Endothelial cell of umbilical vein (primary cell): ENCODE data around the gene TMCC3. TPM values are rescaled to one million over a fixed set of nuclear protein-coding genes. Genes with fewer than 3 reads are reported as not detected.

Source experiments
- BruUV-seq: library from RNA; stranded (reverse); fragments of 400-500 nt; replicated peaks from 2 replicates; lab custom pipeline; 2021; lab: Mats Ljungman, UMichigan
- CTCF ChIA-PET: fragments of 300-600, 350-600 bp; sonication (Branson Sonifier 250); formaldehyde crosslinking; loops from one replicate; lab custom pipeline; 2021; ENCODE audit warnings: antibody characterized with exemption, inconsistent platforms; lab: Charles Lee
- POLR2A ChIA-PET: fragments of 300-600, 350-600 bp; sonication (Branson Sonifier 250); formaldehyde crosslinking; loops from one replicate; lab custom pipeline; 2021; ENCODE audit warnings: antibody characterized with exemption, inconsistent platforms; lab: Charles Lee
- DNase-seq: peaks from one replicate; pipeline ENCODE4 v3.0.0-alpha.2; 2011; ENCODE audit warnings: low read depth, low spot score
- FAIRE-seq: peaks from 2 replicates; lab custom pipeline; 2011; peaks lifted over from hg19 to GRCh38; lab: Jason Lieb, UNC
- H2AFZ ChIP-seq: 2 replicates; pipeline ENCODE4 v1.6.0; 2012; ENCODE audit warnings: low read depth, low read length, control low read depth, inconsistent platforms
- H3K27ac ChIP-seq: 2 replicates; pipeline ENCODE4 v1.5.1; 2011; ENCODE audit warnings: low read depth, mild to moderate bottlenecking, control low read depth, low read length, moderate library complexity; ENCODE audit not compliant: insufficient read depth
- H3K27me3 ChIP-seq, 2 experiments: 2 replicates each; pipeline versions ENCODE4 v1.6.0 to v1.6.1; 2011; ENCODE audit warnings: low read length in 2 of 2, mixed read lengths in 1 of 2; ENCODE audit not compliant: control insufficient read depth in 2 of 2, insufficient read depth in 2 of 2
- H3K36me3 ChIP-seq, 2 experiments: 2 replicates in 1 of 2; 3 replicates in 1 of 2; pipeline ENCODE4 v1.5.1; 2011; ENCODE audit warnings: low read length in 2 of 2, mild to moderate bottlenecking in 1 of 2, moderate library complexity in 1 of 2; ENCODE audit not compliant: control insufficient read depth in 2 of 2, insufficient read depth in 2 of 2; ENCODE audit errors: extremely low read depth in 1 of 2
- H3K4me1 ChIP-seq: 3 replicates; pipeline ENCODE4 v1.5.1; 2011; ENCODE audit warnings: mild to moderate bottlenecking, low read length; ENCODE audit not compliant: control insufficient read depth, insufficient read depth; ENCODE audit errors: extremely low read depth
- H3K4me2 ChIP-seq: 2 replicates; pipeline ENCODE4 v1.6.1; 2011; ENCODE audit warnings: low read length, control low read depth, mixed read lengths; ENCODE audit not compliant: insufficient read depth
- H3K4me3 ChIP-seq, 3 experiments: fragments of 200-600 bp in 1 of 3; sonication (generic), shearing (Covaris generic) in 1 of 3; replicated peaks in 1 of 3; 2 replicates each; pipeline ENCODE4 v1.5.1; 2011 to 2016; ENCODE audit warnings: control low read depth in 3 of 3, low read length in 3 of 3, mild to moderate bottlenecking in 2 of 3, inconsistent platforms in 1 of 3, low read depth in 1 of 3, moderate library complexity in 1 of 3; ENCODE audit not compliant: insufficient read depth in 1 of 3
- H3K79me2 ChIP-seq: 2 replicates; pipeline ENCODE4 v1.6.0; 2012; ENCODE audit warnings: low read length, inconsistent platforms; ENCODE audit not compliant: control insufficient read depth, insufficient read depth
- H3K9ac ChIP-seq: replicated peaks from 2 replicates; pipeline ENCODE3; 2011; ENCODE audit warnings: low read length, control low read depth; ENCODE audit not compliant: insufficient read depth; ENCODE audit errors: extremely low read depth
- H3K9me1 ChIP-seq: replicated peaks from 3 replicates; pipeline ENCODE4 v1.6.0; 2011; ENCODE audit warnings: mild to moderate bottlenecking, low read length; ENCODE audit not compliant: control insufficient read depth, insufficient read depth; ENCODE audit errors: extremely low read depth
- H3K9me3 ChIP-seq: replicated peaks from 2 replicates; pipeline ENCODE4 v1.5.1; 2012; ENCODE audit warnings: low read length, inconsistent platforms; ENCODE audit not compliant: control insufficient read depth, insufficient read depth
- H4K20me1 ChIP-seq: replicated peaks from 2 replicates; pipeline ENCODE3; 2011; ENCODE audit warnings: mild to moderate bottlenecking, low read length; ENCODE audit not compliant: control insufficient read depth, insufficient read depth; ENCODE audit errors: extremely low read depth
- CTCF ChIP-seq, 2 donors: IDR thresholded peaks; 1 replicate in 1 of 2; 2 replicates in 1 of 2; pipeline ENCODE4 v1.5.1; 2011; ENCODE audit warnings: low read length in 2 of 2, mild to moderate bottlenecking in 2 of 2, moderate library complexity in 2 of 2, control low read depth in 1 of 2, inconsistent platforms in 1 of 2, low read depth in 1 of 2; ENCODE audit not compliant: insufficient read depth in 1 of 2; ENCODE audit errors: extremely low read depth in 1 of 2
- EZH2 ChIP-seq: IDR thresholded peaks from 2 replicates; pipeline ENCODE4 v1.6.1; 2012; ENCODE audit warnings: borderline replicate concordance, low read depth, mild to moderate bottlenecking, moderate library complexity, low read length, inconsistent platforms; ENCODE audit not compliant: severe bottlenecking
- FOS ChIP-seq: IDR thresholded peaks from 2 replicates; pipeline ENCODE4 v1.6.1; 2011; ENCODE audit warnings: mild to moderate bottlenecking, low read length, moderate library complexity, borderline replicate concordance; ENCODE audit not compliant: insufficient read depth
- GATA2 ChIP-seq: IDR thresholded peaks from 2 replicates; pipeline ENCODE4 v1.7.0; 2011; ENCODE audit warnings: low read depth, mild to moderate bottlenecking, moderate library complexity, mixed read lengths, low read length; ENCODE audit not compliant: insufficient read length, insufficient read depth
- JUN ChIP-seq: IDR thresholded peaks from 2 replicates; pipeline ENCODE4 v1.6.1; 2011; ENCODE audit warnings: borderline replicate concordance, low read depth; ENCODE audit not compliant: insufficient read length, insufficient read depth
- MAX ChIP-seq: IDR thresholded peaks from 2 replicates; pipeline ENCODE4 v1.6.1; 2011; ENCODE audit not compliant: insufficient read depth, insufficient read length
- MYC ChIP-seq: IDR thresholded peaks from one replicate; pipeline ENCODE4 v1.6.1; 2011; ENCODE audit warnings: mild to moderate bottlenecking, low read depth, low read length
- POLR2A ChIP-seq: IDR thresholded peaks from 2 replicates; pipeline ENCODE4 v1.6.1; 2012; ENCODE audit warnings: low read depth, mild to moderate bottlenecking, control low read depth, low read length
- POLR2AphosphoS5 ChIP-seq: IDR thresholded peaks from 2 replicates; pipeline ENCODE4 v1.6.1; 2012; ENCODE audit warnings: low read depth, mild to moderate bottlenecking, control low read depth, low read length, moderate library complexity; ENCODE audit not compliant: insufficient read depth
- dilution Hi-C: fragments of 300-500 bp; cut with MboI; formaldehyde crosslinking; loops from one replicate; pipeline ENCODE4 v1.15.0; 2019; ENCODE audit warnings: low sequenced_read_pairs; ENCODE audit not compliant: extremely low pct_ligation_motif_present
- intact Hi-C: fragments of 100-400 bp; cut with micrococcal nuclease; formaldehyde crosslinking; loops from one replicate; pipeline ENCODE4 v1.10.0; 2022
- polyA plus RNA-seq, 4 experiments: library from polyadenylated mRNA; depleted of rRNA in 3 of 4; stranded (reverse) in 3 of 4; unstranded in 1 of 4; fragments of >200 nt; gene quantifications; 2 replicates each; pipeline versions ENCODE4 v1.2.1 to v1.2.3, GENCODE V29; 2011 to 2012; ENCODE audit warnings: missing spikeins in 1 of 4
- total RNA-seq: library from RNA; stranded (reverse); gene quantifications from 2 replicates; pipeline ENCODE4 v1.2.3, GENCODE V29; 2021

The TMCC3 gene
- total and polyA plus RNA-seq, 2 donors (not counting 3 experiments of a cell fraction or from before 2014, with no cell fraction given), result 13.5 to 30.4 TPM

GRCh38 chr12:94671917-94672316 lies 21.6 kb upstream of the TMCC3 start:
- intact Hi-C loops, result no loop called here
- no peak overlapping the region for H3K9ac ChIP-seq
- DNase-seq (no peak), FAIRE-seq (no peak)
- no peaks in the 10 kb centered on the region for H3K9me1 ChIP-seq
- H3K36me3 ChIP-seq, result no peaks in the 10 kb centered on the region
- CTCF ChIA-PET, result no interaction called here
- no peak overlapping the region for H2AFZ ChIP-seq
- TF ChIP-seq CTCF (IDR thresholded peaks at IDR 0.05; ENCODE audit: extremely low read depth in 1 of 2, insufficient read depth in 1 of 2, low read depth in 1 of 2, low read length in 2 of 2) (no peak), POLR2AphosphoS5 (no peak), JUN (no peak), POLR2A (no peak), GATA2 (no peak), FOS (no peak), MYC (no peak), EZH2 (no peak), MAX (no peak)
- dilution Hi-C loops, result no loop called here
- BruUV-seq, result no TSS peak
- POLR2A ChIA-PET, result no interaction called here
- H3K27ac ChIP-seq, result no peak overlapping the region
- no peaks in the 10 kb centered on the region for H4K20me1 ChIP-seq
- H3K4me2 ChIP-seq, result no peak overlapping the region
- H3K9me3 ChIP-seq, result no peaks in the 10 kb centered on the region
- H3K4me3 ChIP-seq, result no peak overlapping the region
- no peaks in the 10 kb centered on the region for H3K27me3 ChIP-seq
- H3K4me1 ChIP-seq, result peaks cover 36% of the 10 kb centered on the region
- H3K79me2 ChIP-seq, result no peaks in the 10 kb centered on the region
